Measurements from ENCODE around the gene SEBOX. TPM values are rescaled to one million over a fixed set of nuclear protein-coding genes. Genes with fewer than 3 reads are reported as not detected.

Gene SEBOX
- total RNA-seq, 1 donor from 2014 or later: not detected

DNA sequence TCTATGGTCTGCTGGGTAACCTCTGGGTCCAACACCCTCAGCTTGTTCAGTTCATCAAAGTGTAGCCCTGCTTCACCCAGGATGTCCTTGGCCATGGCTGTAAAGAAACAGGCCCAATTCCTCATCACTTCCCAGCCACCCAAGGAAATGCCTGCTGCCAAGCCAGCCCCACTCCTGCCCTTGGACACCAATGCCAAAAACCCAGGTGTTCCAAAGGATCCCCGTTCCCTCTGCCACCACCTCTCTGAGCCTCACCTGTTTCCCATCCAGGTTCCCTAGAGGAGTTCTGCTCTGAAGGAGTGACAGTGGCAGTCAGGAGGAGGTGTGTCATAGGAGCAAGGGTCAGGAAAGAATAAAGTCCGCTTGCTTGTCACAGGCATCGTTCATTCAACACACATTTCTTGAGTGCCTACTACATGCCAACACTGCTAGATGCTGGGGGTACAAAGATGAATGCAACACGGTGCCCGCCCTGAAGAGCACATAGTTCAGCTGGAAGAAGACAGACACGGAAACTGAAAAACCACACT is 33.0 kb downstream of the SEBOX start:
- DNase-seq (ENCODE audit: low spot score): no peak
- no peak for ATAC-seq
- intact Hi-C loops (cut with DNase I): no loop called here

GRCh38 chr17:28330671-28331070 is 34.3 kb downstream of the SEBOX start:
- intact Hi-C loops (cut with DNase I): no loop called here
- peak; percentile 51 for DNase-seq (ENCODE audit: low spot score)
- no peak for ATAC-seq

GRCh38 chr17:28328325-28328724 is 36.7 kb downstream of the SEBOX start:
- intact Hi-C loops (cut with DNase I): no loop called here
- DNase-seq (ENCODE audit: low spot score): peak; percentile 12
- ATAC-seq: no peak

GRCh38 chr17:28327709-28328108 is 37.3 kb downstream of the SEBOX start:
- no peak for ATAC-seq
- no peak for DNase-seq (ENCODE audit: low spot score)
- intact Hi-C loops (cut with DNase I): no loop called here

DNA sequence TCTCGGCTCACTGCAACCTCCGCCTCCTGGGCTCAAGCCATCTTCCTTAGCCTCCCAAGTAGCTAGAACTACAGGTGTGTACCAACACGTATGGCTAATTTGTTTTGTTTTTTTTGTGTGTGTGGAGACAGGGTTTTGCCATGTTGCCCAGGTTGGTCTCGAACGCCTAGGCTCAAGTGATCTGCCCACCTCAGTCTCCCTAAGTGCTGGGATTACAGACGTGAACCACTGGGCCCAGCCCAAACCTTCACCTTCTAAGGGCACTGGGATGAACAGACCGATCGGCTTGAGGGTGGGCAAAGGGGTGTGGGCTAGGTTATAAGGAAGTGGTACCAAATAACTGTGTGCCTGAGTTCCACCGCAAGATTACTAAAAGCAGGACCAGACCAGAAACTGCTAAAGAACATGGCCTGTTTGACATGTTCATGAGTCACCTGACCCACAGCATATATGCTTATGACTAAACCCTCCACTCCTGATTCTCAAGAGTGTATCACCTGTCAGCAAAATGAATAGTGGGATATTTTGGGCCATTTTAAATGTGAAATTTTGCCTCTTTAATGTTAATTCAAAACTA is 37.9 kb downstream of the SEBOX start:
- DNase-seq (ENCODE audit: low spot score) (no peak), ATAC-seq (no peak)
- intact Hi-C loops (cut with DNase I): no loop called here

- intact Hi-C loops (cut with DNase I): no loop called here
- DNase-seq (ENCODE audit: low spot score) (no peak), ATAC-seq (no peak)
Observed at GRCh38 chr17:28326114-28326513, 38.9 kb downstream of the SEBOX start.

DNA sequence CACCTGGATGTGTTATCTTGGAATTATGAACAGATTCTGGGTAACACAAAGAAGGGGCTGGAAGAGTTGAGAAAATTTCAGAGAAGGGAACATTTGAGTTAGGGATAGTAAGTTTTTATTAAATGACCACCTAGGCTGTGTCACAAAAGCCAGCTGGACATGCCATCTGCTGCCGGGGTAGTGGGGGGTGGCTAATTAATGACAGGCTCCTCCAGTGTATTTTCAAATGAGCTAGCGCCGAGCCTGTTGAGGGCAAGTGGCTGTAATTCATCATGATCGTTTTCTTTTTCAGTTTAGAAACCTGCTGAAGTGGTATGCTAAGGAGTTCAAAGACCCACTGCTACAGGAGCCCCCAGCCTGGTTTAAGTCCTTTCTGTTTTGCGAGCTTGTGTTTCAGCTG is 39.8 kb downstream of the SEBOX start:
- ATAC-seq: no peak
- no peak for DNase-seq (ENCODE audit: low spot score)
- intact Hi-C loops (cut with DNase I): no loop called here

DNA sequence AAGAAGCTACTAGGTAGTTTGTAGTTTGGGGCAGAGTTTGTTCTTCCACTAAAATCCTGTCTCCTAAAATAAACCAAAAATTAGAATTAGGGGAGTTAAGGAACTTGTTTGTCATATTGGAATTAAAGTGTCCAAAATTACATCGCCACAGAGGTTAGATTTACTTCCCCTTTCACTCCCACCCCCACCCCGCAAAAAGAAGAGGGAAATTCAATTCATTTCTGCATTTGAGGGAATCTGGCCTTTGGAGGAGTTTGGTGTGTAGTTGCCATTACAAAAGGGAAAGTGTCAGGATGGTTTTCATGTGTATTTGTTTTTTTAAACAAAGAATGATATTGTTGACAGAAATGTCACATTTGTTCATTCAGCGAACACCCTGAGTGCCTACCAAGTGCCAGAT is 40.2 kb downstream of the SEBOX start:
- intact Hi-C loops (cut with DNase I): no loop called here
- ATAC-seq: no peak
- DNase-seq (ENCODE audit: low spot score): no peak

- intact Hi-C loops (cut with DNase I): no loop called here
- ATAC-seq (no peak), DNase-seq (ENCODE audit: low spot score) (no peak)
Observed at GRCh38 chr17:28324267-28324745, 40.7 kb downstream of the SEBOX start.

DNA sequence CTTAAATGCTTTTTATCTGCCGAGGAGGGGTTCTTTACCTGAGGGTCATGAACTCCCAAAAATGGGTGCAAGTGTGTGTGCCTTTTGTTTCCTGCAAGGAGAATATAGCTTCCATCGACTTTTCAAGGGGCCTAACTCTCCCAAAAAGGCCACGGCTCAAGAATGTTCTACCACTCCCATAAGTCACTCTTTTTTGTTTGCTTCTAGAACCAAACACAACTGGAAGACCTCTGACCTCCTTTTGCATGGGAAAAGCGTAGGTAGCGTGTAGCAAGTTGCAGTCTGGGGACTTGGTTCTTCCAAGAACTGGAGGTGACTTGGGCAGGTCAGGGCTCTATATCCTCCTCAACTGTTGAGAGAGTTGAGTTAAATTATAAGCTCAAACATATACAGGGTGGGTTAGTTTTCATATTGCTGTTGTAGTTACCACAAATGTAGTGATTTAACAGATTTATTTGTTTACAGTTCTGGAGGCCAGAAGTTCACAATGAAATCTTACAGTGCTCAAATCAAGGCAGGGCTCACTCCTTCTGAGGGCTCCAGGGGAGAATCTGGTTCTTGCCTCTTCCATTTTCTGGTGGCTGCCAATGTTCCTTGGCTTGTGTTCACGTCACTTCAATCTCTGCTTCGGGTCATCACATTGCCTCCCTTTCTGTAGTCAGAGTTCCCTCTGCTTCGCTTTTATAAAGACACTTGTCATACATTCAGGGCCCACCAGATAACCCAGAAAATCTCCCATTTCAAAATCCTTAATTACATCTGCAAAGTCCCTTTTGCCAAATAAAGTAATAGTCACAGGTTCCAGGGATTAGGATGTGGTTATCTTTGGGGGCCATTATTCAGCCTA is 44.6 kb downstream of the SEBOX start:
- ATAC-seq (no peak), DNase-seq (ENCODE audit: low spot score) (no peak)
- intact Hi-C loops (cut with DNase I): no loop called here

GRCh38 chr17:28319598-28319935 is 45.4 kb downstream of the SEBOX start:
- intact Hi-C loops (cut with DNase I): no loop called here

DNA sequence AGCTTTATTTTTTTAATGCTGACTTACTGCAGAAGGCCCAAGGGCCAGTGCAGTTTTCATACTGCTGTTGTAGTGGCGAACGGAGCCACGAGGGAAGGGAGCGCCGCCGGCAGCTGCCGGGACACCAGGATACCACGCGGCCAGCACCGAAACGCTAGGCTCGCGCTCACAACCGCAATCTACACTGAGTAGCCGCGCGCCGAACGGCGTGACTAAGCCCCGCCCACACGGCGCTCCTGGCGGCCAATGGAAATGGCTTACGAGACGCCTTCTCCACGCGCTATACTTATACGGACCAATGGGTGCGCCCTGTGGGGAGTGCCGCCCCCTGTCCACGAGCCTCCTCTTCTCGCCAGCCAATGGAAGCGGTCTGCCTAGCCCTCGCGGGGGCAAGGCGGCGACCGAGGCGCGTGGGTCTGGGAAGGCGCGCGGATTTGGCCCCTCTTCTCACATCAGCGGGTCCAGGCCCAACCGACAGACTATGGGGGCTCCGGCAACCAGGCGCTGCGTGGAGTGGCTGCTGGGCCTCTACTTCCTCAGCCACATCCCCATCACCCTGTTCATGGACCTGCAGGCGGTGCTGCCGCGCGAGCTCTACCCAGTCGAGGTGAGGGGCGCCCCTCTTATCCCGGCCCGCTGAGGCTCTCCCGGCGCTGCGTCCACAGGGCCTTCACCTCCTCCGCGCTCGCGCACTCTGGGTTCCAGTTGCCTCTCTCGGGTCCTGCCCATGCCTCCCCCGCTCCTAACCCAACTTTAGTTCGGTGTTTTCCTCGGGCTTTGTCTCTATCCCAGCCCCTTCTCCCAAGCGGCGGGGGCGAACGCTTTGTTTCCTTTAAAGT is 46.0 kb downstream of the SEBOX start, which contains the start of gene TMEM97:
TMEM97 (plus strand) TSS at position 442 of the 839 bp plus-strand sequence; CDS start at position 482, 40 bp downstream.
- ATAC-seq (peak; percentile 100), DNase-seq (ENCODE audit: low spot score) (peak; percentile 96)
- intact Hi-C loops (cut with DNase I): no loop called here

More at GRCh38 chr17:28319598-28319935, 45.4 kb downstream of the SEBOX start:
- ATAC-seq (no peak), DNase-seq (ENCODE audit: low spot score) (no peak)

DNA sequence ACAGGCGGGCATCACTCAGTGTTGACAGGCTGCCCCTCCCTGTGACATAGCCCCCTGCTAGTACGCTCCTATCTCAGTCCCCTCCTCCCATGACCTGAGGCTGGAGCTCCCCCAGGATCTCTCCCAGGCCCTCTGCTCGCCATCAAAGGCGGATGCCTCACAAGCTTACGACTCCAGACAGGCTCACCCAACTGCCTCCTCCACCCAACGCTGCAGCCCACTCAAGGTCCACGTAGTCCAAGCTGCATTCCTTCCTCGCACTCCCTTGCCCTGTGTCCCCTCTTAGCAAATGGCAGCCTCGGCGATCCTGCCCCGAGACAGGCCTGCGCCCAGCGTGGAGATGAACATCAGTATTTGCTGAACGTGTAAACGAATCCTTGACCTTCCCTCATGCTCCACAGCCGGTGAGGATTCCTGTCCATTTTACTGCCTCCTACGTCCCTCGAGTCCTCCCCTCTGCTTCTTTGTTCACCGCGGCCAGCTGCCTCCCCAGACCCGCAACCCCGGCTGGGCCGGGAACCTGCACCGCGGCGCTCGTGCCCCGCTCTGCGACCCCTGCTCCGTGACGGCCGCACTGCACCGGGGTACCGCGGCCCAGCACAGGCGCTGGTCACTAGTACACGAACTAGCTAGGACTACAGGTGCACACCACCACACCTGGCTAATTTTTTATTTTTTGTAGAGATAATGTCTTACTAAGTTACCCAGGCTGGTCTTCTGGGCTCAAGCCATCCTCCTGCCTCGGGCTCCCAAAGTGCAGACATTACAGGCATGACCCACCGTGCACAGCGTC is 46.8 kb downstream of the SEBOX start:
- ATAC-seq (no peak), DNase-seq (ENCODE audit: low spot score) (no peak)
- intact Hi-C loops (cut with DNase I): no loop called here

DNA sequence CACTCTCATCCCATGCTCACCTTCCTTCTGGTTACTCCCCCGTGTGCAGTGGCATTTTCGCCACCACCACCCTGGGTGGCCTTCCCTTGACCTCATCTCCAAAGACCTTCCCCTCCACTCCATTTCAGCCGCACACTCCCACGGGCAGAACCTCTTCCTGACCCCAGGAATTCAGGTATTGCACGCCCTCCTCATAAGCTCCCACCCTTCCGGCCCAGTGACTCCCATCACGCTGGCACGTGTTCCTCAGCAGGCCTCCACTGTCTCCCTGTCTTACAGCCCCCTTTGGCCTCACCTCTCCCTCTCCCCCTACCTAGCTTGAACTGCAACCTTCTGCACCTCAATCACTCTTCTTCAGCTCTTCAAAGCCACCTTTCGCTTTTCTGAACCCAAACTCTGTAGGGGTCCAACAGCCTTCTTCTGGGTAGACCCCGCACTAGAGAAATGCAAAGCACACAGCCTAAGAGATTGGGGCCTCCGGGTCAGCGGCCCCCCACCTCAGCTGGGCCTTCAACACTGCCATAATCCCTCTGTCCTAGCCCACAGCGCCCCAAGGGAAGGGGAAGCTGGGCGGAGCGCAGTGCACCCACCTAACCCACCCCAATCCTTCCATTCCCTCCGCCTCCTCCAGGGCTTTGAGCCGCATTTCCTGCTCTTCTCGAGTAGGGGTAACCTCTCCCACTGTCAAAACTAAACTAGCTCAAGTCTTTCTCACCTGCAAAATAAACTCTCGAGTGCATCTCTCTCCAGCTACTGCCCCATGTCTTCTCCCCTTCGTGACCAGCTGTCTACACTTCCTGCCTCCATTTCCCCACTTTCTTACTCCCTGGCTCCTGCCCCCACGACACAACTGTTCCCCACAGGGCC is 47.7 kb downstream of the SEBOX start:
- intact Hi-C loops (cut with DNase I): no loop called here
- DNase-seq (ENCODE audit: low spot score) (no peak), ATAC-seq (no peak)

DNA sequence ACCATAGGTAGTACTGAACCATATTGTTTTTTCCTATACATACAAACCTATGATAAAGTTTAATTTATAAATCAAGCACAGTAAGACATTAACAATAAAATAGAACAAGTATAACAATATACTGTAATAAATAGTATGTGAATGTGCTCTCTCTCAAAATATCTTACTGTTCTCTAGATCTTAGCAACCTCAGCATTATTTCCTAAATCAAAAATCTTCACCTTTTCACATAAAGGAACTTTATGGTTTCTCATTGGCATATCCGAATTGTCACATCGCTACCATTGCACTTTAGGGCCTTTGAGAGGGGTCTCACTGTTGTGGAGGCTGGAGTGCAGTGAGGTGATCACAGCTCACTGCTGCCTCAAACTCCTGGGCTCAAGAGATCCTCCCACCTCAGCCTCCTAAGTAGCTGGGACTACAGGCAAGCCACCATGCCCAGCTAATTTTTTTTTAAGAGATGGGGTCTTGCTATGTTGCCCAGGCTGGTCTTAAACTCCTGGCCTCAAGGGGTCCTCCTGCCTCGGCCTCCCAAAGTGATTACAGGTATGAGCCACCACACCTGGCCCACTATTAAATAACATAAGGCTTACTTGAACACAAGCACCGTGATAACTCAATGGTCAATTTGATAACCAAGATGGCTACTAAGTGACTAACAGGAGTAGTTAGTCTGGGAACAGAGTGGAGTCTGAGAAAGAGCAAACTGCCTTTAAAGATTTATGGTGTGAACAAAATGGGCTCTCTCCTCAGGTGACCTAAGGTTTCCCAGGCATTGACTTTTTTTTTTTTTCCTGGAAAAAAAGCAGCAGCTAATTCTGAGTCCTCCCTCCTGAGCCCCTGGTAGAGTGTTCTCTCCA is 48.9 kb downstream of the SEBOX start:
- ATAC-seq (no peak), DNase-seq (ENCODE audit: low spot score) (no peak)
- intact Hi-C loops (cut with DNase I): no loop called here

GRCh38 chr17:28313841-28314240 is 51.2 kb downstream of the SEBOX start:
- intact Hi-C loops (cut with DNase I): no loop called here
- ATAC-seq (no peak), DNase-seq (ENCODE audit: low spot score) (no peak)
